ENCODE results near the gene FGF16.

DNA sequence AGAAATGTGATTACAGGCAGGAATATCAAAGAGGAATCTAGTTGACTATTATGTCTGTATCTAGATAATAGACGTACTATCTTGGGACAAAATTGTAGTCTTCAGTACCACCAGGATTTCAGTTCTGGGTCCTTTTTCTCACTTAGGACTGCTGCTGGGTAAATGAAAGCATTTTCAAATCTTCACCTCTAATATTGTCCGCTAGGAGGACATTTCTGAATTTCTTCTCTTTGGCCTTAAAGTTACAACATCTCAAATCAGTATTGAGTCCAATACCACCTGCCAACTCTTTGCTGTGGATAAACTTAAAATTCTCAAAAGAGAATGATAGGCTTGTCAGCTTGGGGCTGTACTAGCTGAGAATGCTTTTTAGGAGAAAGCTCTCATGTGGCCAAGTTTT, 6.0 kb downstream of the FGF16 start:
- TF ChIP-seq CTCF (IDR thresholded peaks at IDR 0.05; ENCODE audit: control extremely low read depth in 1 of 3, insufficient read depth in 1 of 3, low read depth in 1 of 3, low read length in 3 of 3) (no peak), SRF (IDR thresholded peaks at IDR 0.05; ENCODE audit: low read depth, low read length) (no peak), CHD1 (IDR thresholded peaks at IDR 0.05; ENCODE audit: low read depth, low read length) (no peak), POLR2A (IDR thresholded peaks at IDR 0.05; ENCODE audit: control extremely low read depth in 1 of 2, low read depth in 2 of 2, low read length in 2 of 2) (no peak), NRF1 (IDR thresholded peaks at IDR 0.05; ENCODE audit: low read depth, low read length) (no peak)
